SJSA1 (cell line): Measurements from ENCODE around the gene RABL6. TPM values are rescaled to one million over a fixed set of nuclear protein-coding genes. Genes with fewer than 3 reads are reported as not detected.
"Not testable (repeated sequence)": the region's sequence is repeated elsewhere in the genome, so short reads cannot be mapped to it uniquely, and the experiment has no call there.

Experiments
- DNase-seq, 2 experiments: peaks; one replicate each; pipeline ENCODE4 v3.0.0-alpha.2; 2015 to 2020; ENCODE audit warnings: low spot score in 2 of 2, low read depth in 1 of 2
- H3K27ac ChIP-seq: fragments of 250-450 bp; sonication (Bioruptor Pico); 2 replicates; pipeline ENCODE4 v1.5.1; 2020; ENCODE audit warnings: mild to moderate bottlenecking, moderate library complexity
- H3K27me3 ChIP-seq: fragments of 250-450 bp; sonication (Bioruptor Pico); replicated peaks from 2 replicates; pipeline ENCODE4 v1.5.1; 2020; ENCODE audit warnings: mild to moderate bottlenecking, moderate library complexity
- H3K36me3 ChIP-seq: fragments of 250-450 bp; sonication (Bioruptor Pico); 2 replicates; pipeline ENCODE4 v1.5.1; 2020; ENCODE audit warnings: mild to moderate bottlenecking
- H3K4me1 ChIP-seq: fragments of 250-450 bp; sonication (Bioruptor Pico); replicated peaks from 2 replicates; pipeline ENCODE4 v1.6.1; 2021; ENCODE audit warnings: mild to moderate bottlenecking
- H3K4me3 ChIP-seq: fragments of 250-450 bp; sonication (Bioruptor Pico); 2 replicates; pipeline ENCODE4 v1.5.1; 2020; ENCODE audit warnings: mild to moderate bottlenecking
- H3K9me3 ChIP-seq: fragments of 250-450 bp; sonication (Bioruptor Pico); replicated peaks from 2 replicates; pipeline ENCODE4 v1.5.1; 2020; ENCODE audit warnings: mild to moderate bottlenecking
- total RNA-seq: library from RNA; depleted of rRNA; stranded (reverse); fragments of >200 nt; shearing (Covaris generic); gene quantifications from 2 replicates; pipeline ENCODE4 v1.2.3, GENCODE V29; 2014

The RABL6 gene
- total RNA-seq, 1 experiment from 2014 or later, result 97.2 TPM

GRCh38 chr9:136880651-136881050 lies 72.9 kb downstream of the RABL6 start:
- Histone ChIP-seq H3K27ac (no peak overlapping the region), H3K27me3 (no peaks in the 10 kb centered on the region), H3K4me1 (peaks cover 22% of the 10 kb centered on the region), H3K36me3 (no peaks in the 10 kb centered on the region), H3K9me3 (no peaks in the 10 kb centered on the region), H3K4me3 (no peak overlapping the region)
- DNase-seq, result no peak

DNA sequence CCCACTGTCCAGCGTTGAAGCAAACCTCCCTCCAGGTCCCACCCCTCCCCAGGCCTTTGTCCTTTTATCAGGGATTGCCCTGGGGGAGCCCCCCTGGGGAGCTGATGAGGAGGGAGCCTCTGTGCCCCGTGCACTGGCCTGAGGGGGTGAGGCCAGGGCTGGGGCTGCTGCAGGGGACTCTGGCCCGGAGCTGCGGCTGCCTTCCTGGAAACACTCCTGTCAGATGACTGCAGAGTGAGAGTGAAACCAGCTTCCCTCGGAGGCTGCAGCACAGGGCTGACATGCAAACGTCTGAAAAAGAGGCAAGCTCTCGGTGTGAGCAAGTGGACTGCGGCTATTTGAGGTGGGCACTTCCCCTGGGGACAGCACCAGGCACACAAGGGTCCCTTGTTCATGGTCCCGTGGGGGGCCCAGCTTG lies 74.0 kb downstream of the RABL6 start:
- Histone ChIP-seq H3K27ac (no peak overlapping the region), H3K27me3 (no peaks in the 10 kb centered on the region), H3K36me3 (peaks cover 1% of the 10 kb centered on the region), H3K4me3 (no peak overlapping the region), H3K9me3 (0 out of 2 replicates have a peak, but pooled peaks cover under 1% of the 10 kb centered on the region), H3K4me1 (peaks cover 25% of the 10 kb centered on the region)
- DNase-seq, result no peak

GRCh38 chr9:136882109-136882946 lies 74.6 kb downstream of the RABL6 start:
- Histone ChIP-seq H3K9me3 (0 out of 2 replicates have a peak, but pooled peaks cover 2% of the 10 kb centered on the region), H3K4me1 (peaks cover 30% of the 10 kb centered on the region), H3K36me3 (peaks cover 3% of the 10 kb centered on the region), H3K27me3 (no peaks in the 10 kb centered on the region), H3K27ac (no peak overlapping the region), H3K4me3 (peak overlapping the region; percentile 23)
- peak; percentile 81 to 86 for DNase-seq

- H3K9me3 ChIP-seq, H3K27ac ChIP-seq, H3K27me3 ChIP-seq, H3K4me3 ChIP-seq, DNase-seq, H3K36me3 ChIP-seq: not testable (repeated sequence)
- peaks cover 36% of the 10 kb centered on the region for H3K4me1 ChIP-seq
These were observed 75.2 kb downstream of the RABL6 start for GRCh38 chr9:136882947-136883283.

GRCh38 chr9:136883670-136884069 lies 75.9 kb downstream of the RABL6 start:
- not testable (repeated sequence) for H3K9me3 ChIP-seq, H3K36me3 ChIP-seq, H3K4me3 ChIP-seq, H3K27ac ChIP-seq, H3K27me3 ChIP-seq, DNase-seq
- H3K4me1 ChIP-seq, result peaks cover 36% of the 10 kb centered on the region

DNA sequence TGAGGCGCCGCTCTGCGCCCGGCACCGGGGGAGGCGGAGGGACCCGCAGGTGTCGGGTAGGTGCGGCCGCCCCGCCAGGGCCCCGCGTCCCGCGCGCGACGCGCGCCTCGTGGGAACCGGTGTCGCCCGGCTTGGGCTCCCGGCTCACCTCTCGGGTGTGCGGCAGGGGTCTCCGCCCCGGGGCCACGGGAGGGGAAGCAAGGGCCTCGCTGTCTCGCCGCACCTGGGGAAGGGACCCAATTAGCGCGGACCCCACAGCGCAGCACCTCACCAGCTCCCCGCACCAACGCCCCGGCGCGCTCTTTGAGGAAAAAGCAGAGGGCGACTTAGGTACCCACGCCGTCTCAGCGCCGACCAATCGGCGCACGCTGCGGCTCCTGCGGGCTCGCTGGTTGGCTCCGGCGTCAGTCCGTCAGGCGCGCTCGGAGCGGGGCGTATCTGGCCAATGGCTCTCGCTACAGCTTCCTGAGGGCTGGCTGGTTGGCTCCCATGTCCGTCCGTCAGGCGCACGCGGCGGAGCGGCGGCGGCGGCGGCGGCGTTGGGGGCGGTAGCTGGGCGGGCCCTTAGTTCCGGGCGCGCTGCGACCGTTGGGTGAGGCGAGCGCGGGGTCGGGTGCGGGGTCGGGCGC lies 78.3 kb downstream of the RABL6 start, which contains the start of gene TRAF2:
TSS of gene TRAF2 (plus strand) at position 567 of the 629 bp plus-strand sequence. CDS start 12,225 bp downstream, outside the sequence.
- H3K36me3 ChIP-seq, result peaks cover 15% of the 10 kb centered on the region
- no peaks in the 10 kb centered on the region for H3K27me3 ChIP-seq
- H3K27ac ChIP-seq, result peak within 1 kb of the TSS; percentile 86
- peak within 1 kb of the TSS; percentile 96 for H3K4me3 ChIP-seq
- peak; percentile 95 to 97 for DNase-seq
- H3K9me3 ChIP-seq, result 0 out of 2 replicates have a peak, but pooled peaks cover 2% of the 10 kb centered on the region
- peaks cover 36% of the 10 kb centered on the region for H3K4me1 ChIP-seq

DNA sequence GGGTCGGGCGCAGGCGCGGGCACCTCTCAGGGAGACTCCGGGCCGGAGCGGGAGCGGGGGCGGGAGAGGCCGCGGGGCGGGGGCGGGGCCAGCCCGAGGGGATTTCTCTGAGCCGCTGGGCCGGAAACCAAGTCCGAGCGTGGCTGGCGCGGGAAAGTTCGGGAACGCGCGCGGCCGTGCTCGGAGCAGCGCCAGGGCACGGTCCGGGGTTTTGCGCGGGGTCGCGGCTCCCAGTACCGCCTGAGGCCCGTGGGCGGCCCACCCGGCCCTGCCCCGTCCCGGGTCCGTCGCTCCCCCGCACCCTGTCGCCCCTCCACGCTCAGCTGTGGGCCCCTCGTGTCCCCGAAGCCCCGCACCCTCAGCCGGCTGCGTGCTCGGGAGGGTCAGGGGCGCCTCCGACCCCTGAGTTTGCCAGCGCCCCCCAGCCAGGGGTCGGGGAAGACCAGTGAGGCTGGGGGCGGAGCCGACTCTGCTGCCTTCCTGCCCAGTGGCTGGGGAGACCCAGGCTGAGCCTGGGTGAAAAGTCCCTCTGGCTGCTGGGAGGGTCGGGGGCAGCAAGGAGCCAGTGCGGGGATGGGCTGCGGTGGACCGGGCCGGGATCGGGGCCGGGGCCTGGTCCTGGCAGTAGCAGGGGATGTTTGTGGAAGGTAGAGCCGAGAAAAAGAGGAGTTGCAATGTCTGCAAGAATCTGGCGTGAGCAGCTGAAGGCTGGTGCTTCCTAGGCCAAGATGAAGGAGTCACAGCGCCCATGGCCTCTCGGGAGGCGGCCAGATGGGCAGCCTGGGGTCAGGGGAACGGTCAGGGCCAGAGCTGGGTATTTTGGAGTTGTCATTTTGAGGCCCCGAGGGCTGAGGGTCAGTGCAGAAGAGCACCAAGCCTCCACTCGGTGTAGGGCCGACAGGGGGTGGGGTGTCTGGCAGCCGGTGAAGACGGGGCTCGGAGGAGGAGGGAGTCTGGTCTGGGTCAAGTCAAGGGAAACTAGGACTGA lies 79.2 kb downstream of the RABL6 start:
- DNase-seq, result peak in 1 of 2 experiments; percentile 37
- H3K4me3 ChIP-seq, result peak overlapping the region; percentile 96
- peak overlapping the region; percentile 86 for H3K27ac ChIP-seq
- no peaks in the 10 kb centered on the region for H3K27me3 ChIP-seq
- H3K4me1 ChIP-seq, result peaks cover 29% of the 10 kb centered on the region
- 0 out of 2 replicates have a peak, but pooled peaks cover 2% of the 10 kb centered on the region for H3K9me3 ChIP-seq
- H3K36me3 ChIP-seq, result peaks cover 18% of the 10 kb centered on the region

- Histone ChIP-seq H3K4me1 (peaks cover 19% of the 10 kb centered on the region; the same call in 1 of the 2 replicates), H3K27me3 (no peaks in the 10 kb centered on the region), H3K4me3 (no peak overlapping the region), H3K27ac (no peak overlapping the region), H3K9me3 (0 out of 2 replicates have a peak, but pooled peaks cover 2% of the 10 kb centered on the region), H3K36me3 (peaks cover 18% of the 10 kb centered on the region)
- no peak for DNase-seq
These were observed 80.7 kb downstream of the RABL6 start for GRCh38 chr9:136888454-136888853.

GRCh38 chr9:136889858-136890257 lies 82.1 kb downstream of the RABL6 start:
- no peak for DNase-seq
- Histone ChIP-seq H3K27ac (no peak overlapping the region), H3K4me3 (no peak overlapping the region), H3K36me3 (peaks cover 27% of the 10 kb centered on the region), H3K9me3 (0 out of 2 replicates have a peak, but pooled peaks cover 2% of the 10 kb centered on the region), H3K4me1 (peaks cover 19% of the 10 kb centered on the region; the same call in 1 of the 2 replicates), H3K27me3 (no peaks in the 10 kb centered on the region)

GRCh38 chr9:136890661-136891060 lies 82.9 kb downstream of the RABL6 start:
- H3K4me3 ChIP-seq, result no peak overlapping the region
- no peak for DNase-seq

More at GRCh38 chr9:136890661-136891060, 82.9 kb downstream of the RABL6 start:
- Histone ChIP-seq H3K36me3 (peaks cover 33% of the 10 kb centered on the region), H3K4me1 (peaks cover 14% of the 10 kb centered on the region; the same call in 1 of the 2 replicates), H3K27ac (no peak overlapping the region), H3K27me3 (no peaks in the 10 kb centered on the region), H3K9me3 (0 out of 2 replicates have a peak, but pooled peaks cover 2% of the 10 kb centered on the region)
